Ammon's horn (tissue), 1 donor: ENCODE results near the gene SOD3.

ENCODE experiments used
- DNase-seq: peaks from one replicate; pipeline ENCODE4 v3.0.0-alpha.2; 2016; ENCODE audit warnings: low spot score

The SOD3 gene

GRCh38 chr4:24845132-24845531 is 49.8 kb downstream of the SOD3 start:
- DNase-seq = no peak

- no peak for DNase-seq
Observed at GRCh38 chr4:24845902-24846301, 50.5 kb downstream of the SOD3 start.

GRCh38 chr4:24846716-24847115 is 51.3 kb downstream of the SOD3 start:
- DNase-seq = no peak

GRCh38 chr4:24849351-24849750 is 54.0 kb downstream of the SOD3 start:
- no peak for DNase-seq

GRCh38 chr4:24849756-24850155 is 54.4 kb downstream of the SOD3 start:
- no peak for DNase-seq
